GM12878 (cell line): Measurements from ENCODE around the gene PTPRD. TPM values are rescaled to one million over a fixed set of nuclear protein-coding genes. Genes with fewer than 3 reads are reported as not detected.

ENCODE experiments used
- ATAC-seq: fragments of 200-7000 bp; cut with Tn5 transposase; 3 replicates; pipeline ENCODE4 v1.9.1; 2020; ENCODE audit warnings: mild to moderate bottlenecking, moderate library complexity
- BruUV-seq: library from RNA; stranded (reverse); fragments of 400-500 nt; replicated peaks from 2 replicates; lab custom pipeline; 2021; lab: Mats Ljungman, UMichigan
- CTCF ChIA-PET: fragments of 300-600 bp; sonication (Branson Sonifier 250); formaldehyde crosslinking; extraction: SDS; loops from one replicate; lab custom pipeline; 2021; ENCODE audit warnings: inconsistent platforms; lab: Yijun Ruan, JAX
- POLR2A ChIA-PET: fragments of 350-600 bp; formaldehyde crosslinking; extraction: SDS; loops from one replicate; lab custom pipeline; 2021; ENCODE audit warnings: inconsistent platforms; lab: Charles Lee
- RAD21 ChIA-PET: fragments of 300-600 bp; sonication (Branson Sonifier 250); formaldehyde crosslinking; loops from one replicate; lab custom pipeline; 2023; ENCODE audit warnings: antibody characterized with exemption; ENCODE audit not compliant: unreplicated experiment; lab: Charles Lee
- SMC1A ChIA-PET: fragments of 300-600 bp; sonication (Branson Sonifier 250); formaldehyde crosslinking; loops from one replicate; lab custom pipeline; 2023; ENCODE audit not compliant: unreplicated experiment, uncharacterized antibody; lab: Charles Lee
- DNase-seq: peaks from one replicate; pipeline ENCODE4 v3.0.0-alpha.2; 2011; ENCODE audit warnings: low read depth, low spot score
- FAIRE-seq: peaks from 3 replicates; lab custom pipeline; 2011; peaks lifted over from hg19 to GRCh38; lab: Jason Lieb, UNC
- H2AFZ ChIP-seq: 2 replicates; pipeline ENCODE4 v1.6.0; 2011; ENCODE audit warnings: low read depth, low read length, control low read depth; ENCODE audit not compliant: control insufficient read depth
- H3K27ac ChIP-seq: 2 replicates; pipeline ENCODE4 v1.5.1; 2011; ENCODE audit warnings: control low read depth; ENCODE audit not compliant: control insufficient read depth, insufficient read depth
- H3K27me3 ChIP-seq, 2 experiments: replicated peaks in 1 of 2; 2 replicates each; pipeline versions ENCODE4 v1.6.0 to v1.6.1; 2011; ENCODE audit warnings: low read length in 1 of 2; ENCODE audit not compliant: control insufficient read depth in 2 of 2, insufficient read depth in 2 of 2
- H3K36me3 ChIP-seq, 2 experiments: 2 replicates each; pipeline ENCODE4 v1.5.1; 2011; ENCODE audit warnings: low read length in 1 of 2; ENCODE audit not compliant: control insufficient read depth in 2 of 2, insufficient read depth in 2 of 2
- H3K4me1 ChIP-seq: 2 replicates; pipeline ENCODE4 v1.6.1; 2011; ENCODE audit warnings: mild to moderate bottlenecking, low read length, moderate library complexity, mixed read lengths; ENCODE audit not compliant: control insufficient read depth, insufficient read depth
- H3K4me2 ChIP-seq: 2 replicates; pipeline ENCODE4 v1.6.0; 2011; ENCODE audit warnings: control low read depth; ENCODE audit not compliant: control insufficient read depth, insufficient read depth
- H3K4me3 ChIP-seq: fragments of 200-600 bp; sonication (generic); 2 replicates; pipeline ENCODE4 v1.5.1; 2016
- H3K79me2 ChIP-seq: 2 replicates; pipeline ENCODE4 v1.6.0; 2011; ENCODE audit warnings: low read length; ENCODE audit not compliant: control insufficient read depth, insufficient read depth
- H3K9ac ChIP-seq: 2 replicates; pipeline ENCODE4 v1.8.0; 2011; ENCODE audit warnings: low read length, control low read depth, mixed read lengths; ENCODE audit not compliant: control insufficient read depth, insufficient read depth
- H3K9me3 ChIP-seq: replicated peaks from 3 replicates; pipeline ENCODE4 v1.5.1; 2011; ENCODE audit warnings: mild to moderate bottlenecking, low read length; ENCODE audit not compliant: control insufficient read depth, insufficient read depth
- H4K20me1 ChIP-seq: 2 replicates; pipeline ENCODE4 v1.6.0; 2011; ENCODE audit not compliant: control insufficient read depth, insufficient read depth
- CHD2 ChIP-seq: IDR thresholded peaks from 2 replicates; pipeline ENCODE4 v1.6.1; 2011; ENCODE audit warnings: low read depth, low read length, improper control_type of control experiment, borderline replicate concordance
- GATAD2B ChIP-seq: fragments of 450-650 bp; conservative IDR thresholded peaks from 2 replicates; pipeline ENCODE4 v1.6.1; 2017; ENCODE audit warnings: low read depth, mild to moderate bottlenecking, moderate library complexity
- SMARCA5 ChIP-seq: fragments of 450-650 bp; IDR thresholded peaks from 2 replicates; pipeline ENCODE4 v1.6.1; 2017; ENCODE audit warnings: mild to moderate bottlenecking
- TCF3 ChIP-seq: IDR thresholded peaks from 2 replicates; pipeline ENCODE4 v1.6.1; 2012; ENCODE audit warnings: low read depth, mild to moderate bottlenecking, low read length, borderline replicate concordance; ENCODE audit not compliant: insufficient read depth
- ZNF622 ChIP-seq: fragments of 450-650 bp; IDR thresholded peaks from 2 replicates; pipeline ENCODE4 v1.6.1; 2017; ENCODE audit warnings: mild to moderate bottlenecking, inconsistent platforms
- in situ Hi-C: fragments of 300-500 bp; cut with MboI; formaldehyde crosslinking; loops from 9 replicates; pipeline ENCODE4 v1.14.3; 2018; ENCODE audit warnings: mixed read lengths
- intact Hi-C: fragments of 100-400 bp; cut with micrococcal nuclease; formaldehyde crosslinking; loops from one replicate; pipeline ENCODE4 v1.14.2; 2022; ENCODE audit not compliant: unreplicated experiment
- polyA plus RNA-seq, 11 experiments: library from polyadenylated mRNA; depleted of rRNA in 4 of 11; unstranded in 6 of 11; stranded (reverse) in 5 of 11; fragments of >200 nt; fragmentation: Nextera tagmentation in 4 of 11; fragmentation: Illumina TruSeq in 1 of 11; extraction: Ambion mirVana in 4 of 11; extraction: Trizol in 1 of 11; gene quantifications; 1 replicate in 1 of 11; 2 replicates in 10 of 11; pipeline versions ENCODE4 v1.2.1 to v1.2.3, GENCODE V29; 2011 to 2016; ENCODE audit warnings: inconsistent platforms in 2 of 11, missing spikeins in 2 of 11, low read depth in 1 of 11
- total RNA-seq, 4 experiments: library from RNA; depleted of rRNA in 3 of 4; stranded (reverse); fragments of >200 nt in 3 of 4; fragmentation: Illumina TruSeq in 1 of 4; extraction: Trizol in 1 of 4; gene quantifications; 2 replicates each; pipeline versions ENCODE4 v1.2.1 to v1.2.3, GENCODE V29; 2013 to 2021
- TF ChIP-seq, protein P1 (sequence below), 3 experiments: IDR thresholded peaks in 2 of 3; conservative IDR thresholded peaks in 1 of 3; 2 replicates each; pipeline ENCODE4 v1.5.1; 2011; ENCODE audit warnings: low read depth in 3 of 3, low read length in 3 of 3, mild to moderate bottlenecking in 3 of 3, control low read depth in 2 of 3, moderate library complexity in 2 of 3, inconsistent platforms in 1 of 3, mixed read lengths in 1 of 3; ENCODE audit not compliant: control insufficient read depth in 2 of 3, insufficient read depth in 1 of 3; ENCODE audit errors: extremely low read depth in 1 of 3
- TF ChIP-seq, protein P2 (sequence below): fragments of 450-650 bp; IDR thresholded peaks from 2 replicates; pipeline ENCODE4 v1.6.1; 2017; ENCODE audit warnings: borderline replicate concordance

Gene PTPRD
- total and polyA plus RNA-seq, 10 of the 15 experiments (the other 5 are each of a cell fraction or from before 2014, with no cell fraction given): under 0.01 to 0.05 (median 0.01) TPM; not detected in 7

DNA sequence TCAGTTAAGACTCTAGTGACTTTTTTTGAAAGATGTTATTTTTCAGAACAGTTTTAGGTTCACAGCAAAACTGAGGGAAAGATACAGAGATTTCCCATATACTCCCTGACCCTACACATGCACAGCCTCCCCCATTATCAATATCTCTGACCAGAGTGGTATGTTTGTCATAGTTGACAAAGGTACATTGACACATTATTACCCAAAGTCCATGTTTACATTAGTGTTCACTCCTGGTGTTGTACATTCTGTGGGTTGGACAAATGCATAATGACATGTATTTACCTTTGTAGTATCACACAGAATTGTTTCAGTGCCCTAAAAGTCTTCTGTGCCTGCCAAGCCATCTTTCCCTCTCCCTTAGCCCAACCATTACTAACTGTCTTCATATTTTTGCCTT, 2342.6 kb downstream of the PTPRD start:
- H3K4me2 ChIP-seq: no peak overlapping the region
- ChIA-PET CTCF (interaction anchor here (0.6 kb wide), 1 partner anchor 961 kb away, joined by 3 read pairs; no protein-coding TSS in a partner anchor), RAD21 (interaction anchor here (0.6 kb wide), 1 partner anchor 1685 kb away, joined by 3 read pairs; no protein-coding TSS in a partner anchor), SMC1A (no interaction called here), POLR2A (no interaction called here)
- FAIRE-seq (no peak), ATAC-seq (no peak), DNase-seq (no peak)
- in situ Hi-C loops: no loop called here
- BruUV-seq: no TSS peak
- H3K36me3 ChIP-seq: no peaks in the 10 kb centered on the region
- no peaks in the 10 kb centered on the region for H3K27me3 ChIP-seq
- intact Hi-C loops: no loop called here
- no peaks in the 10 kb centered on the region for H4K20me1 ChIP-seq
- TF ChIP-seq GATAD2B (no peak), CHD2 (no peak), SMARCA5 (no peak), TCF3 (no peak), ZNF622 (no peak)
- TF ChIP-seq, protein P1, sequence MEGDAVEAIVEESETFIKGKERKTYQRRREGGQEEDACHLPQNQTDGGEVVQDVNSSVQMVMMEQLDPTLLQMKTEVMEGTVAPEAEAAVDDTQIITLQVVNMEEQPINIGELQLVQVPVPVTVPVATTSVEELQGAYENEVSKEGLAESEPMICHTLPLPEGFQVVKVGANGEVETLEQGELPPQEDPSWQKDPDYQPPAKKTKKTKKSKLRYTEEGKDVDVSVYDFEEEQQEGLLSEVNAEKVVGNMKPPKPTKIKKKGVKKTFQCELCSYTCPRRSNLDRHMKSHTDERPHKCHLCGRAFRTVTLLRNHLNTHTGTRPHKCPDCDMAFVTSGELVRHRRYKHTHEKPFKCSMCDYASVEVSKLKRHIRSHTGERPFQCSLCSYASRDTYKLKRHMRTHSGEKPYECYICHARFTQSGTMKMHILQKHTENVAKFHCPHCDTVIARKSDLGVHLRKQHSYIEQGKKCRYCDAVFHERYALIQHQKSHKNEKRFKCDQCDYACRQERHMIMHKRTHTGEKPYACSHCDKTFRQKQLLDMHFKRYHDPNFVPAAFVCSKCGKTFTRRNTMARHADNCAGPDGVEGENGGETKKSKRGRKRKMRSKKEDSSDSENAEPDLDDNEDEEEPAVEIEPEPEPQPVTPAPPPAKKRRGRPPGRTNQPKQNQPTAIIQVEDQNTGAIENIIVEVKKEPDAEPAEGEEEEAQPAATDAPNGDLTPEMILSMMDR (IDR thresholded peaks at IDR 0.05 in 2 of 3, conservative IDR thresholded peaks at IDR 0.05 in 1 of 3; ENCODE audit: control insufficient read depth in 2 of 3, extremely low read depth in 1 of 3, insufficient read depth in 1 of 3, low read depth in 3 of 3, low read length in 3 of 3): no peak
- TF ChIP-seq, protein P2, sequence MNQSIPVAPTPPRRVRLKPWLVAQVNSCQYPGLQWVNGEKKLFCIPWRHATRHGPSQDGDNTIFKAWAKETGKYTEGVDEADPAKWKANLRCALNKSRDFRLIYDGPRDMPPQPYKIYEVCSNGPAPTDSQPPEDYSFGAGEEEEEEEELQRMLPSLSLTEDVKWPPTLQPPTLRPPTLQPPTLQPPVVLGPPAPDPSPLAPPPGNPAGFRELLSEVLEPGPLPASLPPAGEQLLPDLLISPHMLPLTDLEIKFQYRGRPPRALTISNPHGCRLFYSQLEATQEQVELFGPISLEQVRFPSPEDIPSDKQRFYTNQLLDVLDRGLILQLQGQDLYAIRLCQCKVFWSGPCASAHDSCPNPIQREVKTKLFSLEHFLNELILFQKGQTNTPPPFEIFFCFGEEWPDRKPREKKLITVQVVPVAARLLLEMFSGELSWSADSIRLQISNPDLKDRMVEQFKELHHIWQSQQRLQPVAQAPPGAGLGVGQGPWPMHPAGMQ: no peak
- no peak overlapping the region for H2AFZ ChIP-seq
- no peaks in the 10 kb centered on the region for H3K79me2 ChIP-seq
- no peak overlapping the region for H3K27ac ChIP-seq
- H3K4me1 ChIP-seq: no peaks in the 10 kb centered on the region
- no peak overlapping the region for H3K9ac ChIP-seq
- H3K9me3 ChIP-seq: no peaks in the 10 kb centered on the region
- H3K4me3 ChIP-seq: no peak overlapping the region
